ENCODE measurements around the gene NRXN3. TPM values are rescaled to one million over a fixed set of nuclear protein-coding genes. Genes with fewer than 3 reads are reported as not detected.

The NRXN3 gene
- total and polyA plus RNA-seq, 4 donors = 1.4 to 8.3 (median 4.4) TPM

- TF ChIP-seq CTCF (IDR thresholded peaks at IDR 0.05; ENCODE audit: control extremely low read depth, extremely low read depth) = no peak
- Histone ChIP-seq H3K9ac (ENCODE audit: insufficient read depth in 1 of 2, low read length in 2 of 2) (no peak overlapping the region), H3K36me3 (ENCODE audit: control insufficient read depth in 4 of 4, insufficient read depth in 4 of 4, low read length in 4 of 4) (no peaks in the 10 kb centered on the region), H3K27me3 (ENCODE audit: control insufficient read depth in 3 of 3, insufficient read depth in 3 of 3, low read length in 2 of 3) (no peaks in the 10 kb centered on the region), H3K4me1 (ENCODE audit: control insufficient read depth in 5 of 5, insufficient read depth in 5 of 5, low read length in 5 of 5) (no peaks in the 10 kb centered on the region), H3K27ac (ENCODE audit: low read depth in 1 of 2, low read length in 1 of 2) (no peak overlapping the region), H3K4me3 (no peak overlapping the region), H3K9me3 (ENCODE audit: control insufficient read depth in 4 of 4, insufficient read depth in 3 of 4, low read length in 3 of 4) (no peaks in the 10 kb centered on the region)
- 79 to 80% methylated on average over 4 of the region's 4 CpGs for WGBS, 2 donors
- DNase-seq (no peak), ATAC-seq (ENCODE audit: insufficient read depth, low FRiP score) (no peak)
Measured at GRCh38 chr14:79890527-79890926, 1720.4 kb downstream of the NRXN3 start.

GRCh38 chr14:79896009-79896408, 1725.8 kb downstream of the NRXN3 start:
- DNase-seq (no peak), ATAC-seq (ENCODE audit: insufficient read depth, low FRiP score) (no peak)
- Histone ChIP-seq H3K9me3 (ENCODE audit: control insufficient read depth in 4 of 4, insufficient read depth in 3 of 4, low read length in 3 of 4) (no peaks in the 10 kb centered on the region), H3K27me3 (ENCODE audit: control insufficient read depth in 3 of 3, insufficient read depth in 3 of 3, low read length in 2 of 3) (no peaks in the 10 kb centered on the region), H3K9ac (ENCODE audit: insufficient read depth in 1 of 2, low read length in 2 of 2) (no peak overlapping the region), H3K4me1 (ENCODE audit: control insufficient read depth in 5 of 5, insufficient read depth in 5 of 5, low read length in 5 of 5) (no peaks in the 10 kb centered on the region), H3K27ac (ENCODE audit: low read depth in 1 of 2, low read length in 1 of 2) (no peak overlapping the region), H3K4me3 (no peak overlapping the region), H3K36me3 (ENCODE audit: control insufficient read depth in 4 of 4, insufficient read depth in 4 of 4, low read length in 4 of 4) (no peaks in the 10 kb centered on the region)
- 77 to 88% methylated on average over 1 of the region's 1 CpG for WGBS, 2 donors
- no peak for TF ChIP-seq CTCF (IDR thresholded peaks at IDR 0.05; ENCODE audit: control extremely low read depth, extremely low read depth)

GRCh38 chr14:79899610-79900009, 1729.4 kb downstream of the NRXN3 start:
- no peak for TF ChIP-seq CTCF (IDR thresholded peaks at IDR 0.05; ENCODE audit: control extremely low read depth, extremely low read depth)
- no peak overlapping the region for H3K4me3 ChIP-seq
- no peaks in the 10 kb centered on the region for H3K36me3 ChIP-seq (ENCODE audit: control insufficient read depth in 4 of 4, insufficient read depth in 4 of 4, low read length in 4 of 4)
- no peaks in the 10 kb centered on the region for H3K4me1 ChIP-seq (ENCODE audit: control insufficient read depth in 5 of 5, insufficient read depth in 5 of 5, low read length in 5 of 5)
- no peak overlapping the region for H3K27ac ChIP-seq (ENCODE audit: low read depth in 1 of 2, low read length in 1 of 2)
- H3K9me3 ChIP-seq (ENCODE audit: control insufficient read depth in 4 of 4, insufficient read depth in 3 of 4, low read length in 3 of 4) = no peaks in the 10 kb centered on the region
- no peak for DNase-seq
- no peak for ATAC-seq (ENCODE audit: insufficient read depth, low FRiP score)
- H3K27me3 ChIP-seq (ENCODE audit: control insufficient read depth in 3 of 3, insufficient read depth in 3 of 3, low read length in 2 of 3) = no peaks in the 10 kb centered on the region
- WGBS, 2 donors = 85 to 86% methylated on average over 3 of the region's 3 CpGs
- no peak overlapping the region for H3K9ac ChIP-seq (ENCODE audit: insufficient read depth in 1 of 2, low read length in 2 of 2)

GRCh38 chr14:79904497-79904896, 1734.3 kb downstream of the NRXN3 start:
- Histone ChIP-seq H3K9ac (ENCODE audit: insufficient read depth in 1 of 2, low read length in 2 of 2) (no peak overlapping the region), H3K4me3 (no peak overlapping the region), H3K4me1 (ENCODE audit: control insufficient read depth in 5 of 5, insufficient read depth in 5 of 5, low read length in 5 of 5) (no peaks in the 10 kb centered on the region), H3K27me3 (ENCODE audit: control insufficient read depth in 3 of 3, insufficient read depth in 3 of 3, low read length in 2 of 3) (no peaks in the 10 kb centered on the region), H3K27ac (ENCODE audit: low read depth in 1 of 2, low read length in 1 of 2) (no peak overlapping the region), H3K9me3 (ENCODE audit: control insufficient read depth in 4 of 4, insufficient read depth in 3 of 4, low read length in 3 of 4) (no peaks in the 10 kb centered on the region), H3K36me3 (ENCODE audit: control insufficient read depth in 4 of 4, insufficient read depth in 4 of 4, low read length in 4 of 4) (no peaks in the 10 kb centered on the region)
- no peak for DNase-seq
- no peak for ATAC-seq (ENCODE audit: insufficient read depth, low FRiP score)
- WGBS, 2 donors = 87% methylated on average over 1 of the region's 1 CpG
- no peak for TF ChIP-seq CTCF (IDR thresholded peaks at IDR 0.05; ENCODE audit: control extremely low read depth, extremely low read depth)

All from lung (tissue), 12 donors.